Lower leg skin (tissue), 3 donors: ENCODE measurements around the gene SPECC1L.

Source experiments
- POLR2A ChIP-seq, 2 donors: fragments of 450-650 bp; IDR thresholded peaks; one replicate each; pipeline ENCODE4 v1.6.1; 2016 to 2017; ENCODE audit warnings: antibody characterized with exemption in 2 of 2, mild to moderate bottlenecking in 1 of 2, moderate library complexity in 1 of 2
- TF ChIP-seq, protein P1 (sequence below), 3 donors: fragments of 450-650 bp; IDR thresholded peaks; one replicate each; pipeline ENCODE4 v1.5.1; 2016; ENCODE audit warnings: antibody characterized with exemption in 3 of 3, mild to moderate bottlenecking in 3 of 3, moderate library complexity in 2 of 3

DNA sequence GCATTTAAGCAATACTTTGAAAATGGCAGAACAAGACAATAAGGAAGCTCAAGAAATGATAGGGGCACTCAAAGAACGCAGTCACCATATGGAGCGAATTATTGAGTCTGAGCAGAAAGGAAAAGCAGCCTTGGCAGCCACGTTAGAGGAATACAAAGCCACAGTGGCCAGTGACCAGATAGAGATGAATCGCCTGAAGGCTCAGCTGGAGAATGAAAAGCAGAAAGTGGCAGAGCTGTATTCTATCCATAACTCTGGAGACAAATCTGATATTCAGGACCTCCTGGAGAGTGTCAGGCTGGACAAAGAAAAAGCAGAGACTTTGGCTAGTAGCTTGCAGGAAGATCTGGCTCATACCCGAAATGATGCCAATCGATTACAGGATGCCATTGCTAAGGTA lies 51.9 kb downstream of the SPECC1L start:
- TF ChIP-seq, protein P1, sequence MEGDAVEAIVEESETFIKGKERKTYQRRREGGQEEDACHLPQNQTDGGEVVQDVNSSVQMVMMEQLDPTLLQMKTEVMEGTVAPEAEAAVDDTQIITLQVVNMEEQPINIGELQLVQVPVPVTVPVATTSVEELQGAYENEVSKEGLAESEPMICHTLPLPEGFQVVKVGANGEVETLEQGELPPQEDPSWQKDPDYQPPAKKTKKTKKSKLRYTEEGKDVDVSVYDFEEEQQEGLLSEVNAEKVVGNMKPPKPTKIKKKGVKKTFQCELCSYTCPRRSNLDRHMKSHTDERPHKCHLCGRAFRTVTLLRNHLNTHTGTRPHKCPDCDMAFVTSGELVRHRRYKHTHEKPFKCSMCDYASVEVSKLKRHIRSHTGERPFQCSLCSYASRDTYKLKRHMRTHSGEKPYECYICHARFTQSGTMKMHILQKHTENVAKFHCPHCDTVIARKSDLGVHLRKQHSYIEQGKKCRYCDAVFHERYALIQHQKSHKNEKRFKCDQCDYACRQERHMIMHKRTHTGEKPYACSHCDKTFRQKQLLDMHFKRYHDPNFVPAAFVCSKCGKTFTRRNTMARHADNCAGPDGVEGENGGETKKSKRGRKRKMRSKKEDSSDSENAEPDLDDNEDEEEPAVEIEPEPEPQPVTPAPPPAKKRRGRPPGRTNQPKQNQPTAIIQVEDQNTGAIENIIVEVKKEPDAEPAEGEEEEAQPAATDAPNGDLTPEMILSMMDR (IDR thresholded peaks at IDR 0.05), result no peak
- no peak for TF ChIP-seq POLR2A (IDR thresholded peaks at IDR 0.05)
